Keratinocyte (primary cell): Measurements from ENCODE around the gene MRPS10. TPM values are rescaled to one million over a fixed set of nuclear protein-coding genes. Genes with fewer than 3 reads are reported as not detected.

ENCODE experiments used
- DNase-seq: peaks from one replicate; pipeline ENCODE4 v3.0.0-alpha.2; 2011; ENCODE audit warnings: low read depth, missing footprints, low spot score
- FAIRE-seq: peaks from 2 replicates; lab custom pipeline; 2011; peaks lifted over from hg19 to GRCh38; lab: Jason Lieb, UNC
- H2AFZ ChIP-seq: 2 replicates; pipeline ENCODE4 v1.6.0; 2012; ENCODE audit warnings: low read length, control low read depth, inconsistent platforms; ENCODE audit not compliant: control insufficient read depth
- H3K27ac ChIP-seq: 2 replicates; pipeline ENCODE4 v1.5.1; 2011; ENCODE audit warnings: low read length; ENCODE audit not compliant: control insufficient read depth, insufficient read depth
- H3K27me3 ChIP-seq: 3 replicates; pipeline ENCODE4 v1.6.0; 2011; ENCODE audit warnings: low read length; ENCODE audit not compliant: control insufficient read depth, insufficient read depth; ENCODE audit errors: extremely low read depth
- H3K36me3 ChIP-seq, 2 experiments: 2 replicates in 1 of 2; 3 replicates in 1 of 2; pipeline ENCODE4 v1.5.1; 2011; ENCODE audit warnings: low read length in 2 of 2, mild to moderate bottlenecking in 1 of 2; ENCODE audit not compliant: control insufficient read depth in 2 of 2, insufficient read depth in 2 of 2; ENCODE audit errors: extremely low read depth in 1 of 2
- H3K4me1 ChIP-seq: 3 replicates; pipeline ENCODE4 v1.5.1; 2011; ENCODE audit warnings: low read length; ENCODE audit not compliant: control insufficient read depth, insufficient read depth; ENCODE audit errors: extremely low read depth
- H3K4me2 ChIP-seq: 3 replicates; pipeline ENCODE4 v1.6.0; 2011; ENCODE audit warnings: low read depth, low read length; ENCODE audit not compliant: control insufficient read depth, insufficient read depth; ENCODE audit errors: extremely low read depth
- H3K4me3 ChIP-seq, 3 experiments: fragments of 200-600 bp in 1 of 3; sonication (generic) in 1 of 3; 2 replicates in 2 of 3; 3 replicates in 1 of 3; pipeline ENCODE4 v1.5.1; 2011 to 2016; ENCODE audit warnings: low read length in 3 of 3, mild to moderate bottlenecking in 3 of 3, control low read depth in 2 of 3, inconsistent platforms in 1 of 3, low read depth in 1 of 3, mixed read lengths in 1 of 3, mixed run types in 1 of 3, moderate library complexity in 1 of 3; ENCODE audit not compliant: control insufficient read depth in 2 of 3, insufficient read depth in 2 of 3; ENCODE audit errors: extremely low read depth in 1 of 3
- H3K79me2 ChIP-seq: 2 replicates; pipeline ENCODE4 v1.6.0; 2012; ENCODE audit warnings: low read length; ENCODE audit not compliant: control insufficient read depth, insufficient read depth
- H3K9ac ChIP-seq: 3 replicates; pipeline ENCODE4 v1.6.0; 2011; ENCODE audit warnings: low read length; ENCODE audit not compliant: control insufficient read depth, insufficient read depth; ENCODE audit errors: extremely low read depth
- H3K9me1 ChIP-seq: 3 replicates; pipeline ENCODE4 v1.6.0; 2011; ENCODE audit warnings: low read length; ENCODE audit not compliant: control insufficient read depth, insufficient read depth; ENCODE audit errors: extremely low read depth
- H3K9me3 ChIP-seq: 2 replicates; pipeline ENCODE4 v1.5.1; 2012; ENCODE audit warnings: low read depth, low read length; ENCODE audit not compliant: control insufficient read depth
- H4K20me1 ChIP-seq: 3 replicates; pipeline ENCODE4 v1.6.0; 2011; ENCODE audit warnings: low read length; ENCODE audit not compliant: control insufficient read depth, insufficient read depth; ENCODE audit errors: extremely low read depth
- CTCF ChIP-seq, 3 experiments: IDR thresholded peaks in 1 of 3; conservative IDR thresholded peaks in 1 of 3; optimal IDR thresholded peaks in 1 of 3; 2 replicates in 2 of 3; 3 replicates in 1 of 3; pipeline versions ENCODE3 to v1.5.1; 2011; ENCODE audit warnings: low read length in 3 of 3, mild to moderate bottlenecking in 3 of 3, moderate library complexity in 2 of 3, control low read depth in 1 of 3, inconsistent platforms in 1 of 3; ENCODE audit not compliant: insufficient read depth in 2 of 3; ENCODE audit errors: extremely low read depth in 1 of 3
- EZH2 ChIP-seq: IDR thresholded peaks from one replicate; pipeline ENCODE4 v1.6.1; 2012; ENCODE audit warnings: inconsistent platforms, mild to moderate bottlenecking, low read length, moderate library complexity
- dilution Hi-C: fragments of 300-500 bp; cut with MboI; formaldehyde crosslinking; loops from one replicate; pipeline ENCODE4 v1.7.0; 2020; ENCODE audit warnings: low sequenced_read_pairs; ENCODE audit not compliant: extremely low pct_ligation_motif_present
- polyA plus RNA-seq, 5 experiments: library from polyadenylated mRNA; depleted of rRNA in 3 of 5; stranded (reverse) in 3 of 5; stranded (forward) in 1 of 5; unstranded in 1 of 5; fragments of >200 nt; gene quantifications; 1 replicate in 1 of 5; 2 replicates in 3 of 5; 3 replicates in 1 of 5; pipeline versions ENCODE4 v1.2.1 to v1.2.3, GENCODE V29; 2011 to 2012; ENCODE audit warnings: missing spikeins in 2 of 5, low read depth in 1 of 5, low replicate concordance in 1 of 5

Gene MRPS10
- polyA plus RNA-seq, 1 donor (not counting 4 experiments of a cell fraction or from before 2014, with no cell fraction given): 80.1 TPM

DNA sequence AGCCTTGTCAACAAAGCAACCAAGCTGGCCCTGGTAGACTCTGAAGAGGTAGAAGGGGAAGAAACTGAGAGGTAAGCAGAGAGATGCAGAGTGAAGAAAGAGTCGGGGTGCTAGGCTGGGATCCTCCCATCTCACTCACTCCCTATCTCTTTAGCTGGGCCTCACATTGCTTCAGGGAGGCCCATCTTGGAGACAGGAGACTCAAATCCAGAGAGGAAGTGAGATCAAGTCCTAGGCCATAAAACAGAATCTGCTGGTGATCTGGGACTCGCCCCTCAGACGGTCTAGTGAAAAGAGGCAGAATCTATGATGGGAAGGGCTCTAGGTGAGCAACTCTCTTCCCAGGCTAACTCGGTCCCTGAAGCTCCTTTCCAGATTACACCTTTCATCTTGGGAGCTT, 22.2 kb downstream of the MRPS10 start:
- DNase-seq (no peak), FAIRE-seq (no peak)
- H3K9me3 ChIP-seq: no peaks in the 10 kb centered on the region
- H3K4me1 ChIP-seq: peaks cover 33% of the 10 kb centered on the region
- H3K36me3 ChIP-seq: no peaks in the 10 kb centered on the region
- no peaks in the 10 kb centered on the region for H3K79me2 ChIP-seq
- H2AFZ ChIP-seq: no peak overlapping the region
- dilution Hi-C loops: no loop called here
- TF ChIP-seq CTCF (optimal IDR thresholded peaks at IDR 0.05 in 1 of 3, IDR thresholded peaks at IDR 0.05 in 1 of 3, conservative IDR thresholded peaks at IDR 0.05 in 1 of 3; ENCODE audit: extremely low read depth in 1 of 3, insufficient read depth in 2 of 3, low read length in 3 of 3): no peak
- TF ChIP-seq EZH2: no peak
- H3K9me1 ChIP-seq: peaks cover 2% of the 10 kb centered on the region
- no peaks in the 10 kb centered on the region for H4K20me1 ChIP-seq
- no peaks in the 10 kb centered on the region for H3K27me3 ChIP-seq
- no peak overlapping the region for H3K4me2 ChIP-seq
- no peak overlapping the region for H3K27ac ChIP-seq
- H3K4me3 ChIP-seq: no peak overlapping the region
- no peak overlapping the region for H3K9ac ChIP-seq

DNA sequence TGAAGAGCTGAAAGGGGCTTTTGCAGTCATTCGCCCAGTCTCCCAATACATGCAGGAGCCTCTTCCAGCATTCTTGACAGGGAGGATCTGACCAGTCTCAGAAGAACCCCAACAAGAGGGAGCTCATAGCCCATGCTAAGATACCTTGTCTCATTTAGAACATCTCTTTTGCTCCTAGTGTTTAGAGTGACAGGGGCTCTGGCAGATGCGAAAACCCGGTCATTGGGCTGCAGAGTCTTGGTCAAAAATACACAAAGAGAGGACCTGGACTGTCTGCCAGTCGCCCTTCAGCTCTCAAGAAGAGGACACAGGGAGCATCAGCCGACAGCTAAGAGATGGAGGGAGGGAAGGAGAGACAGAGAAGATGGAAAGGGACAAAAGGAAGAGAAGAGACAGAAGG, 23.6 kb downstream of the MRPS10 start:
- peaks cover 22% of the 10 kb centered on the region for H3K4me1 ChIP-seq
- no peak for DNase-seq
- no peaks in the 10 kb centered on the region for H3K27me3 ChIP-seq
- no peak for TF ChIP-seq CTCF (optimal IDR thresholded peaks at IDR 0.05 in 1 of 3, IDR thresholded peaks at IDR 0.05 in 1 of 3, conservative IDR thresholded peaks at IDR 0.05 in 1 of 3; ENCODE audit: extremely low read depth in 1 of 3, insufficient read depth in 2 of 3, low read length in 3 of 3)
- TF ChIP-seq EZH2: no peak
- no peaks in the 10 kb centered on the region for H4K20me1 ChIP-seq
- no peaks in the 10 kb centered on the region for H3K79me2 ChIP-seq
- FAIRE-seq: no peak
- no peak overlapping the region for H3K27ac ChIP-seq
- peaks cover 2% of the 10 kb centered on the region for H3K9me1 ChIP-seq
- no peak overlapping the region for H3K9ac ChIP-seq
- H3K9me3 ChIP-seq: no peaks in the 10 kb centered on the region
- no peak overlapping the region for H3K4me2 ChIP-seq
- H3K36me3 ChIP-seq: no peaks in the 10 kb centered on the region
- no peak overlapping the region for H2AFZ ChIP-seq
- H3K4me3 ChIP-seq: no peak overlapping the region
- dilution Hi-C loops: no loop called here
